UCSD-AML1 (cell line): ENCODE measurements around the gene COL2A1.

Experiments used
- DNase-seq: peaks from one replicate; lab custom pipeline; 2025; ENCODE audit not compliant: unreplicated experiment; lab: John Stamatoyannopoulos, UW

The COL2A1 gene

DNA sequence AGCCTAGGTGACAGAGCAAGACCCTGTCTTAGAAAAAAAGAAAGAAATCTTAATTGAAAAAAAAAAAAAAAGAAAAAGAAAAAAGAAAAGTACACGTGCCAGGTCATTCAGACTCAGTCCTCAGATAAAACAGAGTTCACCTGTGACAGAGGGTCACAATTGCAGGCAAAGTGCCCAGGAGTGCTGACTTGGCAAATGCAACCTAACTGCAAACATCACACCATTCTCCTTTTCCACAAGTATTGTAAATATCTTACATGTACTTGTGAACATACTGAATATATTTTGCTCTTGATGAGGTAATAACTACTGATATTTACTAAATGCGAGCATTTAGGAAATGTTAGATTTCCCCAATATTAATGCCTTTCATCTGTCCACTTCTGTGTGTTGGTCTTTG, 9.0 kb upstream of the COL2A1 start:
- DNase-seq = no peak

GRCh38 chr12:48012070-48012469, 7.8 kb upstream of the COL2A1 start:
- no peak for DNase-seq

GRCh38 chr12:48010366-48010970, 6.2 kb upstream of the COL2A1 start:
- DNase-seq = no peak

GRCh38 chr12:48009471-48009870, 5.2 kb upstream of the COL2A1 start:
- no peak for DNase-seq

DNA sequence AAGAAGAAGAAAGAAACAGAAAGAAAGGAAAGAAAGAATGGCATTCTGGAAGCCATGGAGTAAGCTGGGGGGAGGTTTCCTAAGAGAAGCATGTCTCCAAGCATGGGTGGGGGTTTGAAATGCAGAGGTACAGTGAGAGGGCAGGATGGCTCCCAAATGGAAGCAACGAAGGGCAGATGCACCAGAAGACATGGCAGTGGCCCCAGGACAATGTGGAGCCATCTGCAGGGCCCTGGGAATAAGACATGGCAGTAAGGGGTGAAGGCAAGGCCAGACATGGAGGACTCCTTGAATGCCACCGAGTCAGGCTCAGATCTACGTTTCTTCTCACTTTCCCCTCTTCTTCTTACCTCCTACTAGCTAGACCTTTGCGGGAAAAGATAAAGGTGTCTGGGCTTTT, 4.7 kb upstream of the COL2A1 start:
- DNase-seq = no peak

- DNase-seq = no peak
Measured at GRCh38 chr12:48008349-48008748, 4.1 kb upstream of the COL2A1 start.

GRCh38 chr12:48007206-48007605, 2.9 kb upstream of the COL2A1 start:
- no peak for DNase-seq

DNA sequence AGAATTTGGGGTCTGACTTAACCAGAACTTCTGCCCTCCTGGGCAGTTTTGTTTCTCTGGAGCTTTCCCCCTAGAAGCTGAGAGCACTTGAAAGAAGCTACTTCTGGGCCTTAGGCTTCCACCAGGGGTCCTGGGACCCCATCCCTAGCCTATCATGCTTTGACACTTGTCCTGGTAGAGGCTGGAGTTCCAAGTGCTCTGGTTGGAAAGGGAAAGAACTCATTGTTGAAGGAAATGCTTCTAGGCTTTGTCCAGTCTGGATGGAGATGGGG, 1.4 kb upstream of the COL2A1 start:
- no peak for DNase-seq

DNA sequence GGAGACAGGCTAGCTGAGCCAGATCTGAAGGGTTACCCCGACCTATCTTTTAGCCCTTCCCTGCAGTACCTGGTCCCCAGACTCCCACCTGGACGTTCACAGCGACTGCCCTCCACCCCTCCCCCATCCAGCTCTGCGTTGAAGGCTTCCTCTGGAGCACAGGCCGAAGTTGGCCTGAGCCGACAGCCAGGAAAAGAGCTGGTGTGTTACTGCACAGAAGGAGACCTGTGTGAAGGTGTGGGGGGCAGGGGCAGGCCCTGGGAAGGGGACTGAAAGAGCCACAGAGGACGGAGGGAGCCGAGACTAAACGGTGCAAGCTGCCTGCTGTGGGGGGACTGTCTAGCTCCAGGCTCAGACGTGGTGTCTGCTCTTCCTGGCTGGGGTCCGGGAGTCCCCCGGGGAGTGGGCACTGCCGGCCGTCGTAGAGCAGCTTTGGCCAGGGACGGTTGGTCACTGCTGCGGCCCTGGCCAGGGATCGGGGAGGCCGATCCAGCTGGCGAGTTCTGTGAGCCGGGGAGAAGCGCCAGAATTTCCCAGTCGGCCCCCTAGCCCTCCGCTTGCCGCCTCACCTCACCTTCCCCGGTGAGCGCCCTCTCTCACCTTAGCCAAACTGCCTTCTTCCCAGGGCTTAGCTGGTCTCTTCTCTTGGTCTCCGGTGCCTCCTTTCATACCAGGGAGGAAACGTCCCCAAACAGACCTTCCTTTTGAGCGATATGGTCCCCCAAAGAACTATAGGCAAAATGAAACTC, 899 bp upstream of the COL2A1 start:
- DNase-seq = no peak

GRCh38 chr12:48003226-48004052, 837 bp downstream of the COL2A1 start:
- DNase-seq = no peak

DNA sequence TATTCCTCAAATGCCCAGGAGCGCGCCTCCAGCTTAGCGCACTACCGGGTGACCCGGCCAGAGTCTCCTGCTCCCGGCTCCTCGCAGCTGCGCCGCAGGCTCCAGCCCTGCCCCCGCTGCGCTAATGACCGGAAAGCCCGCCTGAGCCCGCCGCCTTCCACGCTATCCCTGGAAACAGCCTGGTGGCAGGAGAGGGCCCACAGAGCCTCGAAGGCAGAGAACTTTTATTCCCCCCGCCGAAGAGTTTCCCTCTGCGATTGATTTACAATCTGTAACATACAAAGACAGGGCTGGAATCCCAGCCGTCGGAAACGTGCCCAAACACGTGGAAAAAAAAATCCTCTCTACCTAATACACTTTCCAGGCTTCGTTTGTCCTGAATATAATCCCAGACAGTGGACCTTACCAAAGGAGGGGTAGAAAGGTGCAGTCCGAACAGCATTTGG, 1.5 kb downstream of the COL2A1 start:
- DNase-seq = no peak

DNA sequence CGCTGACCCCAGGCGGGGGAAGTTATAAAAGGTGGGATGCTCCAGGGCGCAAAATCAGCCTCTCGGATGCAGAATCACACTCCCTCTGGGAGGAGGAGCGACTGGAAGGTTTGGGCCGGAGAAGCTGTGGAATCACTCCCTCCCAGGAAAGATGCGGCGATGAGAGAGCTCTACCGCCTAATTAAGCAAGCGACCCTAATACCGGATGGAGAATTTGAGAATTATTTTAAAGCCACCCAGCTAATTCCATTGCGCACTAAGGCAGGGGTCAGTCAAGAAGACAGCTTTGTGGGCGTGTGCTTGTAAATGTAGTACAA, 1.9 kb downstream of the COL2A1 start:
- DNase-seq = no peak

DNA sequence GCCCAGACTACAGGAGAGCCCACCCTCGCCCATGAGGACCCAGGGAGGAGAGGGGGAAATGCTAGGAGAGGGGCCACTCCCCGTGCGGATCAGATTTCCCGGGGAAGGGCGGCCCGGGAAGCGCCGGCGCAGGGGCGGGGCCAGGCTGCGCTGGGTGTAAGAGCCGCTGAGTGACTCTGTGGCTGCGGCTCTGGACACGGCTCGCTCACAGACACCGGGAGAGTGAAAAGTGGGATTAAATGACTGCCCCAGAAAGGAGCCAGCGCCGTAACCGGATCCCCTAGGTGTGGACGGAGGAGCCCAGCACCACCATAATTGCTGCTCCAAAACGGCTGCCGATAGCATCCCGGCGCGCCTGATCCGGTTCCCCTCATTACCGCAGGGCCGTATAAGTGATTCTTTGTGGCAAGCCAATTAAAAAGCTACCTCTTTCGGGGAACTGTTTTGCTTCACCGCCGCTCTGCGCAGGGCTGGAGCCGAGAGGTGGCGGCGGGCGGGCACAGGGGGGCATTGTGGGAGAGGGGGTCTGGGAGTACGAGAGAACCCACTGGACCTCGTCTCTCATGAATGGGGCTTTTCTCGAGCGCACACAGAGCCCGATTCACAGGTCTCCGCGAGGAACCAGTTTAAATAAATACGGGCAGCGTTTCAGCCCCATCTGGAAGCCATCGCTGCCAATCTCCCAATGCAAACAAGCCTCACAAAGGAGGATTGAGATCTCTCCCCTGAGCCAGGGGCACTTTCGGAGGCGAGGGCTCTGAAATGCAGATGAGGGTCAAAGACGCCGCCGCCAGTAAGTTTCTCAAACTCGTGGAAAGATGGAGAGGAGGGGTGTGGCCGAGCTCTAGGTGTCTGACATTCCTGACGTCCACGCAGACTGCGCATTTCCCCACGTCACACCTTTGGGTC, 2.5 kb downstream of the COL2A1 start:
- peak; percentile 23 for DNase-seq

DNA sequence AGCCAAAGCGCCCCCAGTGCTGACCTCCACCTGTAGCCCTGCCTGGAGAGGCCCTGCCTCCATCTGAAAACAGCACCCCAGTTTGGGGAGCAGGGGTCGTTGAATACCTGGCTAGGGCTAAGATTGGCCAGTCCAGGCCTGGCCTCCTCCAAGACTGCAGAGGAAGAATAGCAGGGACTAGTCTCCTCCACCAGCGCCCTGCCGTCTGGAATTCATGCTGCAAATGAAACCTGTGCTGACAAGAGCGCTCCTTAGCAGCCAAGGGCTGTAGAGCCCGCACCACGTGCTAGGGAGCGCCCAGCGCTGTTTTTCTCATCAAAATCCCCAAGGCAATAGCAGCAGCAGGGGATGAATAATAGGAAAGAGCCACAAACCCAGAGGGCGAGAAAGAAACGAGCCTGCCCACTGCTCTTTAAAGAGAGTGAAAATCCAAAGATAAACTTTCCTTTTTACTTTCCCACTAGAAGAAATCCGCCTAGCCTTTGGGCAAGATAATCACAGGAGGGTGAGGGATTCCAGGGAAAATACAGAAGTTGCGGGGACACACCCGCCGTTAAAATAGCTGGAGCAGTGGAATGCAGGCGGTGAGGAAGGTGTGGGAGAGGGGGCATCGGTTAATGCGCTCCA, 3.3 kb downstream of the COL2A1 start:
- no peak for DNase-seq

- no peak for DNase-seq
Measured at GRCh38 chr12:47999816-48000215, 4.5 kb downstream of the COL2A1 start.

GRCh38 chr12:47997321-47997720, 7.0 kb downstream of the COL2A1 start:
- DNase-seq = no peak

- DNase-seq = no peak
Measured at GRCh38 chr12:47995981-47996401, 8.3 kb downstream of the COL2A1 start.

DNA sequence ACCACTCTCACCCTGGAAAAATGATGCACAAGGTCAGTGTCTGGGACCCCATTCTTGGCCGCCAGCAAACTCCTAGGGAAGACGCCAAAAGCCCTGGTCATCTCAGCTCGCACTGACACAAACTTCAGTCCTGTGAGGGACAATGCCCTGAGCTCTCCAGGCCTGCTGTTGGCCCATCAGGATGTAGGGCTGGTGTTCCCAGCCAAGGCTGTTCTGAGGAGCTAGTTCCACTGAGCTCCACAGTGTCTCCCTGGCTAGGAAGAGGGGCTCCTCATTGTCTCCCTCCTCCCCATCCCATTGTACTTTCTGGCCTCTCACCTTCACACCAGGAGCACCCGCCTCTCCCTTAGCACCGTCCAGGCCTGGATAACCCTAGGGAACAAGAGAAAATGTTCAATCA, 10.8 kb downstream of the COL2A1 start:
- no peak for DNase-seq

DNA sequence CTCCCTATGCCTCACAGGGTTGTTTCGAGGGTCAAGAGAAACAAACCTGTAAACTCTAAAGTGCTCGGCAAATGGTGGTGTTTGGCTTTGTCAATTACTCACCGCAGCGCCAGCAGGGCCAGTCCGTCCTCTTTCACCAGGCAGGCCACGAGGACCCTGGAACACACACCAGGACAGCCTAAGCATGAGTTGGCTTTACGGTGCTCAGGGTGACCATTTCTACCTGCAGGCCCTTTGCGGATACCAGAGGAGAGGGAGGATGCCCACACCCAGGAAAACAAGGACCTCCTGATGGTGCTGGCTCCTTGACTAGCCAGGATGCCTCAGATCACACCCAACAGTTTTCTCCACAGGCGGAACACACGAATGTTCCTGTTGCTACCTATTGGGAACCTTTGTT, 11.5 kb downstream of the COL2A1 start:
- DNase-seq = no peak

GRCh38 chr12:47991106-47992061, 12.9 kb downstream of the COL2A1 start:
- no peak for DNase-seq
